KMS-11 (cell line): ENCODE measurements around the gene MTHFR.

Experiments used
- H2AFZ ChIP-seq: fragments of 200-600 bp; sonication (generic); 2 replicates; pipeline ENCODE4 v1.6.1; 2016; ENCODE audit warnings: antibody characterized with exemption, mixed run types, low read depth
- H3K27ac ChIP-seq: fragments of 200-600 bp; sonication (generic); 2 replicates; pipeline ENCODE4 v1.6.1; 2016; ENCODE audit warnings: mild to moderate bottlenecking, mixed run types
- H3K27me3 ChIP-seq: fragments of 200-600 bp; sonication (generic); 2 replicates; pipeline ENCODE4 v1.6.1; 2017; ENCODE audit warnings: mild to moderate bottlenecking, low read depth, mixed run types, moderate library complexity; ENCODE audit not compliant: insufficient read depth
- H3K36me3 ChIP-seq: fragments of 200-600 bp; sonication (generic); 2 replicates; pipeline ENCODE4 v1.6.1; 2017; ENCODE audit warnings: mild to moderate bottlenecking, mixed run types; ENCODE audit not compliant: insufficient read depth
- H3K4me1 ChIP-seq: fragments of 200-600 bp; sonication (generic); 2 replicates; pipeline ENCODE4 v1.6.1; 2016; ENCODE audit warnings: mild to moderate bottlenecking, low read depth, mixed run types; ENCODE audit not compliant: poor library complexity, severe bottlenecking
- H3K4me2 ChIP-seq: fragments of 200-600 bp; sonication (generic); 2 replicates; pipeline ENCODE4 v1.7.0; 2016; ENCODE audit warnings: mild to moderate bottlenecking, mixed run types
- H3K4me3 ChIP-seq: fragments of 200-600 bp; sonication (generic); IDR thresholded peaks from 2 replicates; pipeline ENCODE4 v1.6.1; 2017; ENCODE audit warnings: low read depth, low read length, mixed read lengths; ENCODE audit not compliant: insufficient read depth
- H3K79me2 ChIP-seq: fragments of 200-600 bp; sonication (generic); 2 replicates; pipeline ENCODE4 v1.6.1; 2016; ENCODE audit warnings: low read depth, mixed run types; ENCODE audit not compliant: insufficient read depth
- H3K9ac ChIP-seq: fragments of 200-600 bp; sonication (generic); 2 replicates; pipeline ENCODE4 v1.6.1; 2016; ENCODE audit warnings: mild to moderate bottlenecking, mixed run types
- H4K20me1 ChIP-seq: fragments of 200-600 bp; sonication (generic); 2 replicates; pipeline ENCODE4 v1.6.1; 2016; ENCODE audit warnings: mild to moderate bottlenecking, mixed run types; ENCODE audit not compliant: insufficient read depth
- CTCF ChIP-seq: fragments of 200-600 bp; sonication (generic); conservative IDR thresholded peaks from 2 replicates; pipeline ENCODE4 v1.6.1; 2017; ENCODE audit warnings: low read depth, mild to moderate bottlenecking, antibody characterized with exemption, low read length, moderate library complexity, mixed read lengths

Gene MTHFR

GRCh38 chr1:11764519-11764918 lies 41.2 kb downstream of the MTHFR start:
- no peak for TF ChIP-seq CTCF
- H3K27me3 ChIP-seq, result peaks cover 70% of the 10 kb centered on the region
- no peaks in the 10 kb centered on the region for H3K36me3 ChIP-seq
- H3K4me2 ChIP-seq, result no peak overlapping the region
- H4K20me1 ChIP-seq, result no peaks in the 10 kb centered on the region
- H3K4me1 ChIP-seq, result no peaks in the 10 kb centered on the region
- no peak overlapping the region for H3K9ac ChIP-seq
- H2AFZ ChIP-seq, result no peak overlapping the region
- H3K79me2 ChIP-seq, result no peaks in the 10 kb centered on the region
- H3K27ac ChIP-seq, result no peak overlapping the region
- H3K4me3 ChIP-seq, result no peak overlapping the region

GRCh38 chr1:11764115-11764514 lies 41.6 kb downstream of the MTHFR start:
- Histone ChIP-seq H2AFZ (no peak overlapping the region), H3K4me3 (no peak overlapping the region), H4K20me1 (no peaks in the 10 kb centered on the region), H3K4me2 (no peak overlapping the region), H3K27ac (no peak overlapping the region), H3K36me3 (no peaks in the 10 kb centered on the region), H3K4me1 (no peaks in the 10 kb centered on the region), H3K9ac (no peak overlapping the region), H3K79me2 (no peaks in the 10 kb centered on the region), H3K27me3 (peaks cover 69% of the 10 kb centered on the region)
- no peak for TF ChIP-seq CTCF

- no peaks in the 10 kb centered on the region for H3K4me1 ChIP-seq
- H2AFZ ChIP-seq, result no peak within 1 kb of the TSS; the same call in 1 of the 2 replicates
- no peak for TF ChIP-seq CTCF
- no peak within 1 kb of the TSS for H3K4me3 ChIP-seq
- H4K20me1 ChIP-seq, result no peaks in the 10 kb centered on the region
- H3K79me2 ChIP-seq, result no peaks in the 10 kb centered on the region
- H3K27me3 ChIP-seq, result peaks cover 53% of the 10 kb centered on the region
- no peak within 1 kb of the TSS for H3K4me2 ChIP-seq
- no peaks in the 10 kb centered on the region for H3K36me3 ChIP-seq
- no peak within 1 kb of the TSS for H3K27ac ChIP-seq
- no peak within 1 kb of the TSS for H3K9ac ChIP-seq
Measured at GRCh38 chr1:11761988-11762406, 43.8 kb downstream of the MTHFR start, which contains the start of gene C1orf167. Gene C1orf167 (plus strand): TSS chr1:11762193. CDS start chr1:11764401, 2,208 bp downstream.

- no peak for TF ChIP-seq CTCF
- Histone ChIP-seq H3K4me1 (no peaks in the 10 kb centered on the region), H2AFZ (no peak overlapping the region), H3K4me2 (no peak overlapping the region), H3K27ac (no peak overlapping the region), H3K36me3 (no peaks in the 10 kb centered on the region), H3K9ac (no peak overlapping the region), H3K27me3 (peaks cover 46% of the 10 kb centered on the region), H3K4me3 (no peak overlapping the region), H4K20me1 (no peaks in the 10 kb centered on the region), H3K79me2 (no peaks in the 10 kb centered on the region)
Measured at GRCh38 chr1:11761285-11761684, 44.5 kb downstream of the MTHFR start.
